Suprapubic skin (tissue), 3 donors: Measurements from ENCODE around the gene GPR108.

Source experiments
- POLR2AphosphoS5 ChIP-seq, 3 donors: sonication (generic); formaldehyde crosslinking; IDR thresholded peaks; one replicate each; pipeline ENCODE4 v1.6.1; 2017; ENCODE audit warnings: antibody characterized with exemption in 3 of 3
- TF ChIP-seq, protein P1 (sequence below), 2 donors: fragments of 200-600 bp in 1 of 2; fragments of 450-650 bp in 1 of 2; sonication (generic) in 1 of 2; IDR thresholded peaks; one replicate each; pipeline ENCODE4 v1.5.1; 2016 to 2019; ENCODE audit warnings: antibody characterized with exemption in 2 of 2, mild to moderate bottlenecking in 1 of 2, moderate library complexity in 1 of 2

DNA sequence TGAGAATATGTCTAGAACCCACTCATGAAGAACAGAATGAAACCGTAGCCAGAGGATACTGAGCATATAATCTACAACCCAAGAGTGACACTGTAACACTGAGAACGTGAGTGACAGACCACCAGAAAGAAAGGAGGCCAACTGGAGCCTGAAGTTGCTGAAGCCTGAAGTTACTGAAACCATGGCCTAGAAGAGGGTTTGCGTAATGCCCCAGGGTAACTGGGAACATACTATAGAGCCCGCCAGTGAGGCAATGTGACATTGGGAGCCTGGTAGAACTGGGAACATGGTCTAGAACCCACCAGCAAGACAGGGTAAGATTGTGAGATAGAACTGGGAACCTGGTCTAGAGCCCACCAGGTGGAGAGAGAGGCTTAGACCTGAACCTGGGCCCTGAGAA is 51.9 kb downstream of the GPR108 start:
- TF ChIP-seq, protein P1, sequence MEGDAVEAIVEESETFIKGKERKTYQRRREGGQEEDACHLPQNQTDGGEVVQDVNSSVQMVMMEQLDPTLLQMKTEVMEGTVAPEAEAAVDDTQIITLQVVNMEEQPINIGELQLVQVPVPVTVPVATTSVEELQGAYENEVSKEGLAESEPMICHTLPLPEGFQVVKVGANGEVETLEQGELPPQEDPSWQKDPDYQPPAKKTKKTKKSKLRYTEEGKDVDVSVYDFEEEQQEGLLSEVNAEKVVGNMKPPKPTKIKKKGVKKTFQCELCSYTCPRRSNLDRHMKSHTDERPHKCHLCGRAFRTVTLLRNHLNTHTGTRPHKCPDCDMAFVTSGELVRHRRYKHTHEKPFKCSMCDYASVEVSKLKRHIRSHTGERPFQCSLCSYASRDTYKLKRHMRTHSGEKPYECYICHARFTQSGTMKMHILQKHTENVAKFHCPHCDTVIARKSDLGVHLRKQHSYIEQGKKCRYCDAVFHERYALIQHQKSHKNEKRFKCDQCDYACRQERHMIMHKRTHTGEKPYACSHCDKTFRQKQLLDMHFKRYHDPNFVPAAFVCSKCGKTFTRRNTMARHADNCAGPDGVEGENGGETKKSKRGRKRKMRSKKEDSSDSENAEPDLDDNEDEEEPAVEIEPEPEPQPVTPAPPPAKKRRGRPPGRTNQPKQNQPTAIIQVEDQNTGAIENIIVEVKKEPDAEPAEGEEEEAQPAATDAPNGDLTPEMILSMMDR (IDR thresholded peaks at IDR 0.05) = no peak
- no peak for TF ChIP-seq POLR2AphosphoS5 (IDR thresholded peaks at IDR 0.05)
